BJ (cell line): Measurements from ENCODE around the gene HAPLN2. TPM values are rescaled to one million over a fixed set of nuclear protein-coding genes. Genes with fewer than 3 reads are reported as not detected.

ENCODE experiments used
- CTCF ChIA-PET: fragments of 350-600 bp; formaldehyde crosslinking; extraction: SDS; loops from one replicate; lab custom pipeline; 2021; ENCODE audit warnings: antibody characterized with exemption, inconsistent platforms; lab: Yijun Ruan, JAX
- POLR2A ChIA-PET: fragments of 300-600 bp; sonication (Branson Sonifier 250); formaldehyde crosslinking; extraction: SDS; loops from one replicate; lab custom pipeline; 2021; ENCODE audit warnings: antibody characterized with exemption; lab: Charles Lee
- DNase-seq: peaks from one replicate; pipeline ENCODE4 v3.0.0-alpha.2; 2011; ENCODE audit warnings: low read depth
- H3K27me3 ChIP-seq: 2 replicates; pipeline ENCODE4 v1.6.0; 2011; ENCODE audit warnings: low read length; ENCODE audit not compliant: control insufficient read depth, insufficient read depth
- H3K36me3 ChIP-seq: 2 replicates; pipeline ENCODE4 v1.5.1; 2011; ENCODE audit warnings: low read length; ENCODE audit not compliant: control insufficient read depth, insufficient read depth
- H3K4me3 ChIP-seq: 2 replicates; pipeline ENCODE4 v1.5.1; 2011; ENCODE audit warnings: low read depth, mild to moderate bottlenecking, control low read depth, low read length
- CTCF ChIP-seq: IDR thresholded peaks from 2 replicates; pipeline ENCODE4 v1.5.1; 2011; ENCODE audit warnings: low read depth, mild to moderate bottlenecking, control low read depth, inconsistent platforms, low read length, moderate library complexity; ENCODE audit not compliant: insufficient read depth
- polyA plus RNA-seq: library from polyadenylated mRNA; depleted of rRNA; stranded (reverse); fragments of >200 nt; gene quantifications from 2 replicates; pipeline ENCODE4 v1.2.3, GENCODE V29; 2011

The HAPLN2 gene
- polyA plus RNA-seq, 1 experiment = not detected

GRCh38 chr1:156655151-156655903 lies 36.1 kb downstream of the HAPLN2 start:
- peaks cover 24% of the 10 kb centered on the region for H3K27me3 ChIP-seq
- H3K4me3 ChIP-seq = no peak overlapping the region
- ChIA-PET CTCF (interaction anchor here (1.0 to 18.8 kb wide), 6 partner anchors 10 to 270 kb away, joined by 4 to 548 read pairs (median 6); partner anchors contain the start of genes HAPLN2 and NES), POLR2A (no interaction called here)
- no peaks in the 10 kb centered on the region for H3K36me3 ChIP-seq
- DNase-seq = no peak
- no peak for TF ChIP-seq CTCF

GRCh38 chr1:156655904-156656516 lies 36.8 kb downstream of the HAPLN2 start:
- H3K4me3 ChIP-seq = no peak overlapping the region
- DNase-seq = no peak
- ChIA-PET POLR2A (no interaction called here), CTCF (interaction anchor here (0.6 to 18.8 kb wide), 10 partner anchors 8 to 270 kb away, joined by 3 to 548 read pairs (median 6); partner anchors contain the start of genes HAPLN2 and NES)
- TF ChIP-seq CTCF = no peak
- peaks cover 24% of the 10 kb centered on the region for H3K27me3 ChIP-seq
- H3K36me3 ChIP-seq = no peaks in the 10 kb centered on the region

- H3K36me3 ChIP-seq = no peaks in the 10 kb centered on the region
- no peak for DNase-seq
- ChIA-PET CTCF (interaction anchor here (0.6 to 18.8 kb wide), 18 partner anchors 8 to 272 kb away, joined by 3 to 548 read pairs (median 4); partner anchors contain the start of genes BCAN, HAPLN2 and NES), POLR2A (interaction anchor here (0.6 kb wide), 1 partner anchor 53 kb away, joined by 4 read pairs; no protein-coding TSS in a partner anchor)
- peak overlapping the region; percentile 17 for H3K4me3 ChIP-seq
- TF ChIP-seq CTCF = peak; percentile 99
- peaks cover 22% of the 10 kb centered on the region for H3K27me3 ChIP-seq
Measured at GRCh38 chr1:156656806-156657740, 37.9 kb downstream of the HAPLN2 start.

GRCh38 chr1:156657741-156658319 lies 38.6 kb downstream of the HAPLN2 start:
- Histone ChIP-seq H3K4me3 (no peak overlapping the region), H3K36me3 (no peaks in the 10 kb centered on the region), H3K27me3 (peaks cover 22% of the 10 kb centered on the region)
- no peak for TF ChIP-seq CTCF
- no peak for DNase-seq
- CTCF ChIA-PET = interaction anchor here (0.6 to 18.8 kb wide), 18 partner anchors 9 to 273 kb away, joined by 3 to 548 read pairs (median 4); partner anchors contain the start of genes BCAN, HAPLN2 and NES
- POLR2A ChIA-PET = no interaction called here
